Measurements from ENCODE around the gene CEP128.

Gene CEP128

GRCh38 chr14:80522411-80522810 lies 419.1 kb downstream of the CEP128 start:
- H3K4me3 ChIP-seq (ENCODE audit: low read depth, low read length), result no peak overlapping the region
- no peaks in the 10 kb centered on the region for H3K36me3 ChIP-seq (ENCODE audit: control insufficient read depth, insufficient read depth, low read length)
- H3K27ac ChIP-seq (ENCODE audit: low read depth, low read length), result no peak overlapping the region
- no peaks in the 10 kb centered on the region for H3K27me3 ChIP-seq (ENCODE audit: control insufficient read depth, insufficient read depth, low read length)
- H3K9me3 ChIP-seq (ENCODE audit: control insufficient read depth, insufficient read depth, low read depth, low read length), result no peaks in the 10 kb centered on the region
- H3K4me1 ChIP-seq (ENCODE audit: control insufficient read depth, insufficient read depth, low read length), result no peaks in the 10 kb centered on the region
- H3K9ac ChIP-seq (ENCODE audit: low read length), result no peak overlapping the region

- no peaks in the 10 kb centered on the region for H3K27me3 ChIP-seq (ENCODE audit: control insufficient read depth, insufficient read depth, low read length)
- H3K36me3 ChIP-seq (ENCODE audit: control insufficient read depth, insufficient read depth, low read length), result no peaks in the 10 kb centered on the region
- no peak overlapping the region for H3K9ac ChIP-seq (ENCODE audit: low read length)
- H3K4me1 ChIP-seq (ENCODE audit: control insufficient read depth, insufficient read depth, low read length), result no peaks in the 10 kb centered on the region
- no peak overlapping the region for H3K4me3 ChIP-seq (ENCODE audit: low read depth, low read length)
- no peaks in the 10 kb centered on the region for H3K9me3 ChIP-seq (ENCODE audit: control insufficient read depth, insufficient read depth, low read depth, low read length)
- no peak overlapping the region for H3K27ac ChIP-seq (ENCODE audit: low read depth, low read length)
Observed at GRCh38 chr14:80521456-80521855, 420.1 kb downstream of the CEP128 start.

GRCh38 chr14:80519002-80519401 lies 422.5 kb downstream of the CEP128 start:
- Histone ChIP-seq H3K4me3 (ENCODE audit: low read depth, low read length) (no peak overlapping the region), H3K9ac (ENCODE audit: low read length) (no peak overlapping the region), H3K9me3 (ENCODE audit: control insufficient read depth, insufficient read depth, low read depth, low read length) (0 out of 2 replicates have a peak, but pooled peaks cover 2% of the 10 kb centered on the region), H3K36me3 (ENCODE audit: control insufficient read depth, insufficient read depth, low read length) (no peaks in the 10 kb centered on the region), H3K27me3 (ENCODE audit: control insufficient read depth, insufficient read depth, low read length) (no peaks in the 10 kb centered on the region), H3K27ac (ENCODE audit: low read depth, low read length) (no peak overlapping the region), H3K4me1 (ENCODE audit: control insufficient read depth, insufficient read depth, low read length) (no peaks in the 10 kb centered on the region)

- Histone ChIP-seq H3K36me3 (ENCODE audit: control insufficient read depth, insufficient read depth, low read length) (no peaks in the 10 kb centered on the region), H3K4me3 (ENCODE audit: low read depth, low read length) (no peak overlapping the region), H3K4me1 (ENCODE audit: control insufficient read depth, insufficient read depth, low read length) (no peaks in the 10 kb centered on the region), H3K9me3 (ENCODE audit: control insufficient read depth, insufficient read depth, low read depth, low read length) (0 out of 2 replicates have a peak, but pooled peaks cover 2% of the 10 kb centered on the region), H3K27ac (ENCODE audit: low read depth, low read length) (no peak overlapping the region), H3K9ac (ENCODE audit: low read length) (no peak overlapping the region), H3K27me3 (ENCODE audit: control insufficient read depth, insufficient read depth, low read length) (no peaks in the 10 kb centered on the region)
Observed at GRCh38 chr14:80518173-80518572, 423.4 kb downstream of the CEP128 start.

GRCh38 chr14:80507292-80507869 lies 434.2 kb downstream of the CEP128 start:
- H3K9ac ChIP-seq (ENCODE audit: low read length), result no peak overlapping the region
- H3K36me3 ChIP-seq (ENCODE audit: control insufficient read depth, insufficient read depth, low read length), result no peaks in the 10 kb centered on the region
- no peaks in the 10 kb centered on the region for H3K9me3 ChIP-seq (ENCODE audit: control insufficient read depth, insufficient read depth, low read depth, low read length)
- H3K27ac ChIP-seq (ENCODE audit: low read depth, low read length), result no peak overlapping the region
- H3K4me3 ChIP-seq (ENCODE audit: low read depth, low read length), result no peak overlapping the region
- H3K4me1 ChIP-seq (ENCODE audit: control insufficient read depth, insufficient read depth, low read length), result no peaks in the 10 kb centered on the region
- H3K27me3 ChIP-seq (ENCODE audit: control insufficient read depth, insufficient read depth, low read length), result no peaks in the 10 kb centered on the region

GRCh38 chr14:80504781-80505180 lies 436.8 kb downstream of the CEP128 start:
- H3K27me3 ChIP-seq (ENCODE audit: control insufficient read depth, insufficient read depth, low read length), result no peaks in the 10 kb centered on the region
- H3K4me3 ChIP-seq (ENCODE audit: low read depth, low read length), result no peak overlapping the region
- H3K27ac ChIP-seq (ENCODE audit: low read depth, low read length), result no peak overlapping the region
- H3K9me3 ChIP-seq (ENCODE audit: control insufficient read depth, insufficient read depth, low read depth, low read length), result no peaks in the 10 kb centered on the region
- H3K36me3 ChIP-seq (ENCODE audit: control insufficient read depth, insufficient read depth, low read length), result no peaks in the 10 kb centered on the region
- H3K4me1 ChIP-seq (ENCODE audit: control insufficient read depth, insufficient read depth, low read length), result no peaks in the 10 kb centered on the region
- H3K9ac ChIP-seq (ENCODE audit: low read length), result no peak overlapping the region

- H3K4me3 ChIP-seq (ENCODE audit: low read depth, low read length), result no peak overlapping the region
- H3K36me3 ChIP-seq (ENCODE audit: control insufficient read depth, insufficient read depth, low read length), result no peaks in the 10 kb centered on the region
- H3K27ac ChIP-seq (ENCODE audit: low read depth, low read length), result no peak overlapping the region
- no peaks in the 10 kb centered on the region for H3K9me3 ChIP-seq (ENCODE audit: control insufficient read depth, insufficient read depth, low read depth, low read length)
- no peak overlapping the region for H3K9ac ChIP-seq (ENCODE audit: low read length)
- no peaks in the 10 kb centered on the region for H3K27me3 ChIP-seq (ENCODE audit: control insufficient read depth, insufficient read depth, low read length)
- no peaks in the 10 kb centered on the region for H3K4me1 ChIP-seq (ENCODE audit: control insufficient read depth, insufficient read depth, low read length)
Observed at GRCh38 chr14:80498533-80498932, 443.0 kb downstream of the CEP128 start.

GRCh38 chr14:80496090-80496489 lies 445.4 kb downstream of the CEP128 start:
- Histone ChIP-seq H3K27ac (ENCODE audit: low read depth, low read length) (no peak overlapping the region), H3K36me3 (ENCODE audit: control insufficient read depth, insufficient read depth, low read length) (no peaks in the 10 kb centered on the region), H3K4me3 (ENCODE audit: low read depth, low read length) (no peak overlapping the region), H3K27me3 (ENCODE audit: control insufficient read depth, insufficient read depth, low read length) (no peaks in the 10 kb centered on the region), H3K9ac (ENCODE audit: low read length) (no peak overlapping the region), H3K9me3 (ENCODE audit: control insufficient read depth, insufficient read depth, low read depth, low read length) (no peaks in the 10 kb centered on the region), H3K4me1 (ENCODE audit: control insufficient read depth, insufficient read depth, low read length) (peaks cover 5% of the 10 kb centered on the region; the same call in 1 of the 2 replicates)

GRCh38 chr14:80494769-80495168 lies 446.8 kb downstream of the CEP128 start:
- Histone ChIP-seq H3K27ac (ENCODE audit: low read depth, low read length) (no peak overlapping the region), H3K27me3 (ENCODE audit: control insufficient read depth, insufficient read depth, low read length) (no peaks in the 10 kb centered on the region), H3K4me3 (ENCODE audit: low read depth, low read length) (no peak overlapping the region), H3K4me1 (ENCODE audit: control insufficient read depth, insufficient read depth, low read length) (peaks cover 8% of the 10 kb centered on the region; the same call in 1 of the 2 replicates), H3K36me3 (ENCODE audit: control insufficient read depth, insufficient read depth, low read length) (no peaks in the 10 kb centered on the region), H3K9ac (ENCODE audit: low read length) (no peak overlapping the region), H3K9me3 (ENCODE audit: control insufficient read depth, insufficient read depth, low read depth, low read length) (no peaks in the 10 kb centered on the region)

- Histone ChIP-seq H3K9me3 (ENCODE audit: control insufficient read depth, insufficient read depth, low read depth, low read length) (no peaks in the 10 kb centered on the region), H3K9ac (ENCODE audit: low read length) (no peak overlapping the region), H3K27me3 (ENCODE audit: control insufficient read depth, insufficient read depth, low read length) (no peaks in the 10 kb centered on the region), H3K27ac (ENCODE audit: low read depth, low read length) (no peak overlapping the region), H3K4me1 (ENCODE audit: control insufficient read depth, insufficient read depth, low read length) (peaks cover 8% of the 10 kb centered on the region; the same call in 1 of the 2 replicates), H3K4me3 (ENCODE audit: low read depth, low read length) (no peak overlapping the region), H3K36me3 (ENCODE audit: control insufficient read depth, insufficient read depth, low read length) (no peaks in the 10 kb centered on the region)
Observed at GRCh38 chr14:80493620-80494019, 447.9 kb downstream of the CEP128 start.

GRCh38 chr14:80491650-80492049 lies 449.9 kb downstream of the CEP128 start:
- no peaks in the 10 kb centered on the region for H3K27me3 ChIP-seq (ENCODE audit: control insufficient read depth, insufficient read depth, low read length)

More at GRCh38 chr14:80491650-80492049, 449.9 kb downstream of the CEP128 start:
- no peaks in the 10 kb centered on the region for H3K9me3 ChIP-seq (ENCODE audit: control insufficient read depth, insufficient read depth, low read depth, low read length)
- H3K9ac ChIP-seq (ENCODE audit: low read length), result no peak overlapping the region
- H3K4me3 ChIP-seq (ENCODE audit: low read depth, low read length), result no peak overlapping the region
- no peak overlapping the region for H3K27ac ChIP-seq (ENCODE audit: low read depth, low read length)
- H3K36me3 ChIP-seq (ENCODE audit: control insufficient read depth, insufficient read depth, low read length), result no peaks in the 10 kb centered on the region
- peaks cover 8% of the 10 kb centered on the region; the same call in 1 of the 2 replicates for H3K4me1 ChIP-seq (ENCODE audit: control insufficient read depth, insufficient read depth, low read length)
